HG03139 (cell line): Measurements from ENCODE around the gene TOMM22.
A peak's percentile ranks its signal among the peaks of the same experiment; 100 is the strongest.
"Not testable (repeated sequence)": the region's sequence is repeated elsewhere in the genome, so short reads cannot be mapped to it uniquely, and the experiment has no call there.

Experiments used
- ATAC-seq: cut with Tn5 transposase; IDR thresholded peaks from one replicate; pipeline ENCODE4 v1.9.1; 2021; ENCODE audit not compliant: unreplicated experiment

Gene TOMM22

GRCh38 chr22:38681582-38682335 is at the start of gene TOMM22:
Gene TOMM22 (plus strand): TSS chr22:38681957. CDS start chr22:38681979, 22 bp downstream.
- ATAC-seq, result peak; percentile 90

GRCh38 chr22:38632528-38632927 is 49.2 kb upstream of the TOMM22 start:
- no peak for ATAC-seq

- no peak for ATAC-seq
Measured at GRCh38 chr22:38638216-38638615, 43.5 kb upstream of the TOMM22 start.

GRCh38 chr22:38638728-38639127 is 43.0 kb upstream of the TOMM22 start:
- ATAC-seq, result no peak

GRCh38 chr22:38641476-38642040 is 40.2 kb upstream of the TOMM22 start:
- no peak for ATAC-seq

- not testable (repeated sequence) for ATAC-seq
Measured at GRCh38 chr22:38644245-38644644, 37.5 kb upstream of the TOMM22 start.

GRCh38 chr22:38645430-38645829 is 36.3 kb upstream of the TOMM22 start:
- no peak for ATAC-seq

GRCh38 chr22:38649841-38650522 is 31.8 kb upstream of the TOMM22 start:
- ATAC-seq, result no peak

GRCh38 chr22:38652859-38653258 is 28.9 kb upstream of the TOMM22 start:
- no peak for ATAC-seq

- no peak for ATAC-seq
Measured at GRCh38 chr22:38653741-38654140, 28.0 kb upstream of the TOMM22 start.

- ATAC-seq, result peak; percentile 10
Measured at GRCh38 chr22:38655519-38656255, 26.1 kb upstream of the TOMM22 start.

GRCh38 chr22:38656256-38657044 is 25.3 kb upstream of the TOMM22 start, which contains the start of the genes CBY1 and FAM227A:
Gene CBY1 (plus strand): TSS chr22:38656638. CDS start chr22:38668055, 11,417 bp downstream.
Gene FAM227A (minus strand): TSS chr22:38656392. CDS start chr22:38650168, 6,224 bp downstream.
- peak; percentile 69 for ATAC-seq

- no peak for ATAC-seq
Measured at GRCh38 chr22:38657045-38657909, 24.5 kb upstream of the TOMM22 start.

GRCh38 chr22:38674888-38675287 is 6.9 kb upstream of the TOMM22 start:
- no peak for ATAC-seq

GRCh38 chr22:38675833-38676232 is 5.9 kb upstream of the TOMM22 start:
- no peak for ATAC-seq

GRCh38 chr22:38684895-38685294 is 3.1 kb downstream of the TOMM22 start:
- ATAC-seq, result no peak

GRCh38 chr22:38685761-38686160 is 4.0 kb downstream of the TOMM22 start:
- no peak for ATAC-seq

- ATAC-seq, result no peak
Measured at GRCh38 chr22:38689651-38690050, 7.9 kb downstream of the TOMM22 start.

GRCh38 chr22:38694049-38694448 is 12.3 kb downstream of the TOMM22 start:
- ATAC-seq, result no peak
